Skin epidermis (tissue), 12 donors: ENCODE measurements around the gene CFAP97D2.
"Not testable (repeated sequence)": the region's sequence is repeated elsewhere in the genome, so short reads cannot be mapped to it uniquely, and the experiment has no call there.

ENCODE experiments used
- H3K27ac ChIP-seq, 21 experiments: fragments of 200-600 bp; sonication (generic) in 11 of 21; one replicate each; pipeline ENCODE4 v1.5.0; 2020; ENCODE audit warnings: mild to moderate bottlenecking in 3 of 21, inconsistent platforms in 2 of 21, moderate library complexity in 2 of 21
- H3K4me3 ChIP-seq, 7 experiments: fragments of 200-600 bp; sonication (generic) in 2 of 7; one replicate each; pipeline ENCODE4 v1.5.0; 2020; ENCODE audit warnings: inconsistent platforms in 2 of 7, mild to moderate bottlenecking in 2 of 7, moderate library complexity in 1 of 7

CFAP97D2 gene

DNA sequence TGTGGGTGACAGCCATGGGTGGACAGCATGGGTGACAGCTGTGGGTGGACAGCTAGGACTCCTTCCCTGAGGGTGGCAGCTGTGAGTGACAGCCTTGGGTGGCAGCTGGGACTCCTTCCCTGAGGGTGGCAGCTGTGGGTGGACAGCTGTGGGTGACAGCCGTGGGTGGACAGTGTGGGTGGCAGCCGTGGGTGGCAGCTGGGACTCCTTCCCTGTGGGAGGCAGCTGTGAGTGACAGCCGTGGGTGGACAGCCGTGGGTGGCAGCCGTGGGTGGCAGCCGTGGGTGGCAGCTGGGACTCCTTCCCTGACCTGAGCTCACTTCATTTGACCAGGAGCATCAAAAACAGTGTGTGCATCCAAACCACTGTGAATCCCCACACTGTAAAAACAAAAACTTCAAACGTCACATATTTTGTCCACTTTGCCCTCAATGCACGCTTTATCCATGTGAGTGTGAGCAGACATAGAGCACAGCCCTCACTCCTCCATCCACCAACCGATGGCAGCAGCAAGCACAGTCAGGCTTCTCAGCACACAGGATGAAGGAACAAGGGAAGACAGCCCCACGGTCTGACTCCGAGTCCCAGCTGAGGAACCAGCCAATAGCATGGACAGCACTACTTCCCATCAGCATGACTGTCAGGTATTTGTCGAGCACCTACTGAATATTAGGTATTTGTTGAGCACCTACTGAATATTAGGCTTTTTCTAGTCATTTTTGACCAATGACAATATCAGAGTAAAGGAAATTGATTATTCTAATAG is 1.6 kb upstream of the CFAP97D2 start:
- Histone ChIP-seq H3K4me3 (no peak overlapping the region), H3K27ac (no peak overlapping the region)

DNA sequence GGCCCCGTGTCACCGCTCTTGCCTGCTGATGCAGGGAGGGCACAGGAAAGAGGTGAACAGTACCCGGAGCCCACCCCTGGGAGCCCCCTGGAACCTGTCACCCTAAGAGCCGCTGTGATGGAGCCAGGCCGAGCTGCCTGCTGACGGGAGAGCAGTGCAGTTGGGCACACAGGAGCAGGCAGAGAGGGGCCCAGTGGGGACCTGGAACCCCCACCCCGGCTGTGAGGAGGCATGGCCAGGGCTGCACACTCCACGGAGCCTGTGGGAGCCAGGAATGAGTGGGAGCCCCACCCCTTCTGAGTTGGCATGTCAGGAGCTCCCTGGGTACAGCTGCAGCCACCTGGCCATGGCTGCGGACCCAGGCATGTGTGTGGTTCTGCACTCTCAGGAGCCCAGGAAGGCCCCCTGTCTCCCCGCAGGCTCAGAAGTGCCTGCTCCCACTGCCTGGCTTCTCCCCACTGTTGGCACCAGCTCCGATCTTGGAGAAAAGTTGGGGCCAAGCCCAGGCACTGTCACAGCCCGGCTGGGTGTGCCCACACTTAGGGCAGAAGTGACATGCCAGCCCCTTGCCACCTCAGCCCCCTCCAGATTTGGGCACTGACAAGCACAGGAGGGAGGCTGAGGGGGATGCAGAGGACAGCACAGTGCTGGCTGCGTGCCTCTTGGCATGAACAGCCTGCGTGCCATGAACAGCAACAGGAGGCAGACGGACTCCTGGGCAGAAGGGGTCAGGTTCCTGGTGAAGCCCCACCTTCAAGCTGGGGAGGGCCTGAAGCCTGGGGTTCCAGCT is 6.3 kb downstream of the CFAP97D2 start:
- H3K4me3 ChIP-seq: no peak overlapping the region
- H3K27ac ChIP-seq: no peak overlapping the region

DNA sequence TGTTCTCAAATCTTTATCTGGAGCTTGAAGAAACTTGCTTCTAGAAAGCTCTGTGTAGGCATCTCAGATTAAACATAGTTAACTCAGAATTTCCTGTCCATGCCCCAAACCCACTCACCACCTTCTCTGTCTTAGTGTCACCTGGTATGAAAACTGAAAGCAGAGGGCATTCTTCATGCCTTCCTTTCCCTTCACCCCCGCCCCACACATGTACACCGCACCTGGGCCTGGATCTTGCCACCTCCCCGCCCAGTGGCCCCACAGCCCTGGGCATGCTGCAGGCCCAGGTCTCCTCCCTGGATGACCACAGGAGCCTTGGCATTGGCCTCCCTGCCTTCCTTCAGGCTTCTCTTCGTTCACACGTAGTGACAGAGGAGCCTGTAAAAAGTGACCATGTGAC is 15.8 kb downstream of the CFAP97D2 start:
- H3K4me3 ChIP-seq: no peak overlapping the region
- H3K27ac ChIP-seq: no peak overlapping the region

DNA sequence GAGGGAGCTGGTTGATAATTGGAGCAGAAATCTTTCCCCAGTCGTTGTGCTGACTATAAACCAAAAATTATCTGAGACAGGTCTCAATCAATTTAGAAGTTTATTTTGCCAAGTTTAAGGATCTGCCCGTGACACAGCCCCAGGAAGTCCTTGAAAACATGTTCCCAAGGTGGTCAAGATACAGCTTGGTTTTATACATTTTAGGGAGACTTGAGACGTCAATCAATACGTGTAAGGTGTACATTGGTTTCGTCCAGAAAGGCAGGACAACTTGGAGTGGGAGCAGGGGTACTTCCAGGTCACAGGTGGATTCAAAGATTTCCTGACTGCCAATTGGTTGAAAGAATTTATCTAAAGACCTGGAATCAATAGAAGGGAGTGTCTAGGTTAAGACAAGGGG is 17.6 kb downstream of the CFAP97D2 start:
- Histone ChIP-seq H3K4me3 (no peak overlapping the region), H3K27ac (no peak overlapping the region)

- H3K27ac ChIP-seq: no peak overlapping the region
These were observed 19.5 kb downstream of the CFAP97D2 start for GRCh38 chr13:114198556-114198955.

DNA sequence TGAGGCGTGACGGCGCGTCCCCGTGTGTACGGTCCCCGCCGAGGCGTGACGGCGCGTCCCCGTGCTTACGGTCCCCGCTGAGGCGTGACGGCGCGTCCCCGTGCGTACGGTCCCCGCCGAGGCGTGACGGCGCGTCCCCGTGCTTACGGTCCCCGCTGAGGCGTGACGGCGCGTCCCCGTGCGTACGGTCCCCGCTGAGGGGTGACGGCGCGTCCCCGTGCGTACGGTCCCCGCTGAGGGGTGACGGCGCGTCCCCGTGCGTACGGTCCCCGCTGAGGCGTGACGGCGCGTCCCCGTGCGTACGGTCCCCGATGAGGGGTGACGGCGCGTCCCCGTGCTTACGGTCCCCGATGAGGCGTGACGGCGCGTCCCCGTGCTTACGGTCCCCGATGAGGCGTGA is 20.5 kb downstream of the CFAP97D2 start:
- not testable (repeated sequence) for H3K27ac ChIP-seq, H3K4me3 ChIP-seq

More at GRCh38 chr13:114198556-114198955, 19.5 kb downstream of the CFAP97D2 start:
- H3K4me3 ChIP-seq: no peak overlapping the region

DNA sequence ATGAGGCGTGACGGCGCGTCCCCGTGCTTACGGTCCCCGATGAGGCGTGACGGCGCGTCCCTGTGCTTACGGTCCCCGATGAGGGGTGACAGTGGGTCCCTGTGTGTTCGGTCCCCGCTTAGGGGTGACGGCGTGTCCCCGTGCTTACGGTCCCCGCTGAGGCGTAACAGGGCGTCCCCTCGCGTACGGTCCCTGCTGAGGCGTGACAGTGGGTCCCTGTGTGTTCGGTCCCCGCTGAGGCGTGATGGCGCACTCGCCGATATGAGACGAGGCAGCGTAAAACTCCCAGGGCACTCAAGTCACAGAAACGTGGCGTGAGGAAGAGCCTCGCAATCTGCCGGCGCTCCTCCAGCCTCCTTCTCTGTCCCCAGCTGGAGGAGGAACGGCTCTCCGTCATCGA is 20.9 kb downstream of the CFAP97D2 start:
- Histone ChIP-seq H3K27ac (no peak overlapping the region), H3K4me3 (no peak overlapping the region)

DNA sequence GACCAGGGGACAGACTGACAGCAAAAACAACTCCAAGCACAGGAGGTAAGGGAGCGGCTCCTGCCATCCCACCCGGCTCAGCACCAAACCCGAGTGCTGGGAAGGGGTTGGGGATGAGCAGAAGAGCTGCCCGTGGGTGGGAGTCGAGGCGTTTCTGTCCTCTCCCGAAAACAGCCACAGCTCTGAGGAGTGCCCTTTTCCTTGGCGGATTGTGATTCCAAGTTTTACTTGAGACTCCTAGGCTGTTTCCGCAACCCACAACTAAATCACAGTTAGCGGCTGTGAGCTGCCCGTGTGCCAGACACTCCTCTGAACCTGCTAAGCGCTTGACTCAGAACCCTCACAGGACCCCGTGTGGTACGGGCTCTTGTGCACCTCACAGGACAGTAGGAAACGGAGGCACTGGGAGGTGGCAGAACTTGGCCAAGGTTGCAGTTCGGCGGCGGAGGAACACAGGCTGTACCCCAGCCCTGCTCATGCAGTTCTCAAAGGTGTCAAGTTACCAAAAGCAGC is 21.4 kb downstream of the CFAP97D2 start:
- no peak overlapping the region for H3K4me3 ChIP-seq
- H3K27ac ChIP-seq: no peak overlapping the region

- no peak overlapping the region for H3K27ac ChIP-seq
- H3K4me3 ChIP-seq: no peak overlapping the region
These were observed 23.5 kb downstream of the CFAP97D2 start for GRCh38 chr13:114202581-114202980.

DNA sequence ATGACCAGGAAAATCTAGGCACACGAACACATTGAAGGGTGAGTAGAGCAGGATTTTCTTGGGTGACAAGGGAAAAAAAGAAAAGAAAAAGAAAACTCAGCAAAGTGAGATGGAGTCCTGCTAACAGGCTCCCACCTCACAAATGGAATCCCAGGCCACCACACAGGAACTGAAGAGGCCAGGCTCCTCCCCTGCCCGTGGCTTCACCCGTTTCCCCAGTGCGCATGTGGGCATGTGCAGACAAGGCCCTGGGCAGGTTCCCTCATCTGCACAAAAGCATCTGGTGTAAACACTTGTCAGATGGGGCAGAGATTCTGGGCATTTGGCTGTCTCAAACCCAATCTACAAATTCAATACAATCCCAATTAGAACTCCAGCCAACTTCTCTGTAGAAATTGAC is 24.5 kb downstream of the CFAP97D2 start:
- no peak overlapping the region for H3K4me3 ChIP-seq
- H3K27ac ChIP-seq: no peak overlapping the region

DNA sequence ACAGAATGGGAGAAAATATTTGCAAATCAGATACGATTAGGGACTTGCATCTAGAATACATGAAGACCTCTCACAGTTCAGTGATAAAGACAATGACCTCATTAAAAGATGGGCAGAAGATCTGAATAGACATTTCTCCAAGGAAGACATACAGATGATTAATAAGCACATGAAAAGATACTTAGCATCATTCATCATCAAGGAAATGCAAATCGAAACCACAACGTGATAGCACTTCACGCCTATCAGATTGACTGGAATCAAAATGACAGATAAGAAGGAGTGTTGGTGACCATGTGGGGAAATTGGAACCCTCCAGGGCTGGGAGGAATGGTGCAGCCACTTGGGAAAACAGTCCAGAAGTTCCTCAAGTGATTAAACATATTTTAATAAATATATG is 25.8 kb downstream of the CFAP97D2 start:
- Histone ChIP-seq H3K27ac (no peak overlapping the region), H3K4me3 (no peak overlapping the region)

GRCh38 chr13:114208134-114208533 is 29.1 kb downstream of the CFAP97D2 start:
- H3K27ac ChIP-seq: no peak overlapping the region
- no peak overlapping the region for H3K4me3 ChIP-seq

GRCh38 chr13:114211446-114212157 is 32.5 kb downstream of the CFAP97D2 start:
- H3K4me3 ChIP-seq: no peak overlapping the region
- H3K27ac ChIP-seq: no peak overlapping the region

DNA sequence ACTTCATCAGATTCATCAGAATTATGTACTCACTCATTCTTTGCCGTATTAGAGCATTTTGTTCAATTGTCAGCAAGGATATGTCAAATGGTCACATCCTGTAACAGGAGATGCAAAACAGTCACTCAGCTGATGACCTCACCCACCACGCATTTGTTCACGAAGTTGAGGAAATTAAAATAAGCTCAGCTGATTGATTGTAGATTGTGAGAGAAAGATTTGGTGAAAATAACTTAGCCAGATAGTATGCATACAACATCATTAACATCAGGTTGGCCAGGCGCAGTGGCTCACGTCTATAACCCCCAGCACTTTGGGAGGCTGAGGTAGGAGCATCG is 33.1 kb downstream of the CFAP97D2 start:
- Histone ChIP-seq H3K27ac (no peak overlapping the region), H3K4me3 (no peak overlapping the region)

DNA sequence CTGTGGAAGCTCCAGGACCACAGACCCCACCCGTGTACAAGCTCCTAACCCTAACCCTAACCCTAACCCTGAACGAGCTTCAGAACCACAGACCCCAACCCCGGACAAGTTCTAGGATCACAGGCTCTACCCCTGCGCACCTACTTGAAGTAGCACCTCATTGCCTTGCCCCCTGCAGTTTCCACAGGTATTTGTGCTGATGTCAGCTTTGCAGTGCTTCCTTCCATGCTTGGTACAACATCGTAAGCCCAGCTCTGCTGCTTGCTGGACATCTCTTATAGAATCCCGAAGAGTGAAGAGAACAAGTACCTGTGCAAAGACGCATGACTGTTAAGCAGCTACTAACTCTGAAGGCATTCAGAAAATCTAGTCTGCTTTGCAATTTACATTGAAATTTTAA is 34.9 kb downstream of the CFAP97D2 start:
- Histone ChIP-seq H3K4me3 (no peak overlapping the region), H3K27ac (no peak overlapping the region)

DNA sequence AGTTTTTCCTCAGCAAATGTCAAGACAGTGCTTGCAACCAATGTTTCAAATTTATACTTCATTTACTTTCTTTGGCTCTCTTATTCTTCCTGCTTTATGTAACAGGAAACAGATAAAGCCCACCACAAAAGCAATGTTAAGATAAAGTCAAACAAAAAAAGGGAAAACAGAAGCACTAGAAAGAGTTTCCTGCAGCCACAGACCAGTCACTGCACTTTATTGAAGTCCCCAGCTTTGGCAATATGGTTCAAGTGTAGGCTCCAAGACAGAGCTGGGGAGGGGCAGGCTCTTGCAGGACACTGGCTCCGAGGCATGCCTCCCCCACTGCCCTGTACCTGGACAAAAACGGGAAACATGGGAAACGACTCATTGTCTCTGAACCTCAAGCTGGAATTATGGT is 40.3 kb downstream of the CFAP97D2 start:
- Histone ChIP-seq H3K27ac (no peak overlapping the region), H3K4me3 (no peak overlapping the region)

DNA sequence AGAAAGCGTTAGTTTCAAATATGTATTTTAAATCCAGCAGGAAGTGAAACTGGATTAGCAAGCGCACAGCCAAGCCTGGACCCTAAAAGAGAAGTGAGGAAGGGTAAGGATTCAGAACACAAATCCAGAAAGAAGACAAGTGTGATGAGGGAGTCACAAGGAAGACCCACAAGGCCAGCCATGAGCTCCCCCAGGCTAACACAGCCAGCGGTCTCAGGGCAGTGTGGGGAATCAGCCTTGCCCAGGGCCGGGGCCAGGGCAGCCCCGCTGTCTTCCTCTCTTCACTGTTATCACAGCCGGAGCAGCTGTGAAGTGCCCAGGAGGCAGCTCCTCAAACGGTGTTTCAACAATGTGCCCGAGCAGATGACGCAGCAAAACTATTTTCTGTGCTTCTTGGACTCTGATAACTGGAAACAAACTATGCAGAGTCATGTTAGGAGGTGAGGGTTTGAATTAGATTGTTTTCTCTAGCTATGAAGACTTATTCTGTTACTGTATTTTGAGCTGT is 43.5 kb downstream of the CFAP97D2 start:
- H3K27ac ChIP-seq: peak overlapping the region in 1 of 21 experiments; percentile 33

GRCh38 chr13:114224201-114224600 is 45.1 kb downstream of the CFAP97D2 start:
- H3K27ac ChIP-seq: no peak overlapping the region

More for the DNA sequence above, 43.5 kb downstream of the CFAP97D2 start:
- H3K4me3 ChIP-seq: no peak overlapping the region

GRCh38 chr13:114225610-114226009 is 46.6 kb downstream of the CFAP97D2 start:
- H3K4me3 ChIP-seq: no peak overlapping the region
- H3K27ac ChIP-seq: peak overlapping the region in 1 of 21 experiments; percentile 4

More at GRCh38 chr13:114224201-114224600, 45.1 kb downstream of the CFAP97D2 start:
- no peak overlapping the region for H3K4me3 ChIP-seq

DNA sequence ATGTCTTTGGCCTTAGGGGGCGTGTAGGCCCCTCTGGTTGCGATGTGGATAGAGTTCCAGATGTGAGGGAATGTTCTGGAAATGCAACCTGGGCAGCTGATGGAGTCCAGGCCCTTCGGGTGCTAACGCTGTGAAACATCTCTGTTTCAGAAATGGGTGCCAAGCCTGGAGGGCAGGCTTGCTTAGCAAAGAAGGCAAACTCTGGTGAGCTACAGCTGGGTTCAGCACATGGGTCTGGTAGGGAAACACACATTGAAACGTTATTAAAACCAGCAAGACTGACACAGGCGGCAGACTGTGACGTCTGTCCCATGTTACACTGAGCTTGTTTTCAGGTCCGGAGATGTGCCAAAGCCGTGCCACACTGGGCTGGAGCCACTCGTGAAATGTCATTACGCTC is 47.0 kb downstream of the CFAP97D2 start:
- Histone ChIP-seq H3K27ac (peak overlapping the region in 1 of 21 experiments; percentile 4), H3K4me3 (no peak overlapping the region)
